Activated CD8-positive, alpha-beta T cell treated with anti-CD3 and anti-CD28 coated beads for 36 hours (primary cell): Measurements from ENCODE around the gene CNPY4. TPM values are rescaled to one million over a fixed set of nuclear protein-coding genes. Genes with fewer than 3 reads are reported as not detected.

Experiments used
- ATAC-seq: fragments of 200-7000 bp; cut with Tn5 transposase; one replicate; pipeline ENCODE4 v1.10.0; 2021; ENCODE audit warnings: mild to moderate bottlenecking, moderate library complexity
- CTCF ChIA-PET: fragments of 350-600 bp; sonication (Branson Sonifier 250); formaldehyde crosslinking; loops from one replicate; lab custom pipeline; 2021; ENCODE audit warnings: antibody characterized with exemption; lab: Charles Lee
- POLR2A ChIA-PET: fragments of 350-600 bp; sonication (Branson Sonifier 250); formaldehyde crosslinking; loops from one replicate; lab custom pipeline; 2021; ENCODE audit warnings: antibody characterized with exemption; lab: Charles Lee
- DNase-seq: peaks from one replicate; pipeline ENCODE4 v3.0.0-alpha.2; 2020
- H3K27ac Mint-ChIP-seq: one replicate; pipeline ENCODE4 v1.8.0; 2021; ENCODE audit warnings: mild to moderate bottlenecking, mixed read lengths
- H3K27me3 Mint-ChIP-seq: one replicate; pipeline ENCODE4 v1.8.0; 2021; ENCODE audit warnings: mixed read lengths
- H3K36me3 Mint-ChIP-seq: one replicate; pipeline ENCODE4 v1.8.0; 2021; ENCODE audit warnings: low read depth, mixed read lengths
- H3K4me1 Mint-ChIP-seq: one replicate; pipeline ENCODE4 v1.8.0; 2021; ENCODE audit warnings: low read depth, mixed read lengths
- H3K4me3 Mint-ChIP-seq: one replicate; pipeline ENCODE4 v1.8.0; 2021; ENCODE audit warnings: mild to moderate bottlenecking, moderate library complexity, mixed read lengths
- H3K9me3 Mint-ChIP-seq: one replicate; pipeline ENCODE4 v1.8.0; 2021; ENCODE audit warnings: mixed read lengths
- intact Hi-C: fragments of 100-400 bp; cut with micrococcal nuclease; formaldehyde crosslinking; loops from one replicate; pipeline ENCODE4 v1.10.0; 2022
- microRNA-seq: library from miRNA; unstranded; fragments of <30 nt; microRNA quantifications from one replicate; pipeline ENCODE4 v1.2.0, GENCODE V29; 2022; ENCODE audit warnings: borderline microRNAs expressed, borderline replicate concordance
- total RNA-seq, 2 experiments: library from RNA; stranded (reverse); gene quantifications; one replicate each; pipeline ENCODE4 v1.2.3, GENCODE V29; 2021
- TF ChIP-seq, protein P1 (sequence below): fragments of 200-600 bp; IDR thresholded peaks from one replicate; pipeline ENCODE4 v1.8.0; 2022; ENCODE audit warnings: antibody characterized with exemption, mild to moderate bottlenecking

CNPY4 gene
- total RNA-seq, 2 experiments from 2014 or later = 9.8 to 10.4 TPM

DNA sequence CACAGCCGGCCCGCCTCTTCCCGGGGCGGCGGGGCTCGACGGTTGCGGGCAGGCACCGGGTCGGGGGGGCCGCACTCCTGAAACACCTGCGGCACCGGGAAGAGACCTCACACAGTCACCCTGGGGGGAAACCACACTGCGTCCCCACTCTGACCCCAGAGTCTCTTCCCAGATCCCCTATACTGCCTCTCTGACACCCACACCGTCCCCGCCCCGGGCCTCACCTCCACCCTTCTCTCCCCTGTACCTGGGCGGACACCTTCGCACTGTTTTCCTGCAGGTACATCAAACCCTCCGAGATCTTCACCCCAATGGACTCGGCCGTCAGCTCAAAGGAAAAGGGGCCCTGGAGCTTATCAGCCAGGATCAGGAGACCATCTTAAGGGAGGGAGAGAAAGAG, 52.4 kb downstream of the CNPY4 start:
- H3K9me3 Mint-ChIP-seq = no peaks in the 10 kb centered on the region
- DNase-seq (no peak), ATAC-seq (no peak)
- intact Hi-C loops = no loop called here
- CTCF ChIA-PET = interaction anchor here (0.8 to 1.8 kb wide), 5 partner anchors 17 to 45 kb away, joined by 3 to 5 read pairs (median 4); no protein-coding TSS in a partner anchor
- TF ChIP-seq, protein P1, sequence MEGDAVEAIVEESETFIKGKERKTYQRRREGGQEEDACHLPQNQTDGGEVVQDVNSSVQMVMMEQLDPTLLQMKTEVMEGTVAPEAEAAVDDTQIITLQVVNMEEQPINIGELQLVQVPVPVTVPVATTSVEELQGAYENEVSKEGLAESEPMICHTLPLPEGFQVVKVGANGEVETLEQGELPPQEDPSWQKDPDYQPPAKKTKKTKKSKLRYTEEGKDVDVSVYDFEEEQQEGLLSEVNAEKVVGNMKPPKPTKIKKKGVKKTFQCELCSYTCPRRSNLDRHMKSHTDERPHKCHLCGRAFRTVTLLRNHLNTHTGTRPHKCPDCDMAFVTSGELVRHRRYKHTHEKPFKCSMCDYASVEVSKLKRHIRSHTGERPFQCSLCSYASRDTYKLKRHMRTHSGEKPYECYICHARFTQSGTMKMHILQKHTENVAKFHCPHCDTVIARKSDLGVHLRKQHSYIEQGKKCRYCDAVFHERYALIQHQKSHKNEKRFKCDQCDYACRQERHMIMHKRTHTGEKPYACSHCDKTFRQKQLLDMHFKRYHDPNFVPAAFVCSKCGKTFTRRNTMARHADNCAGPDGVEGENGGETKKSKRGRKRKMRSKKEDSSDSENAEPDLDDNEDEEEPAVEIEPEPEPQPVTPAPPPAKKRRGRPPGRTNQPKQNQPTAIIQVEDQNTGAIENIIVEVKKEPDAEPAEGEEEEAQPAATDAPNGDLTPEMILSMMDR = no peak
- POLR2A ChIA-PET = no interaction called here
- peaks cover 53% of the 10 kb centered on the region for H3K4me1 Mint-ChIP-seq
- no peaks in the 10 kb centered on the region for H3K36me3 Mint-ChIP-seq
- H3K27me3 Mint-ChIP-seq = peaks cover 10% of the 10 kb centered on the region
- H3K27ac Mint-ChIP-seq = no peak overlapping the region
- peak overlapping the region; percentile 51 for H3K4me3 Mint-ChIP-seq

- ATAC-seq (no peak), DNase-seq (no peak)
- Mint-ChIP-seq H3K36me3 (no peaks in the 10 kb centered on the region), H3K27ac (no peak overlapping the region), H3K27me3 (peaks cover 6% of the 10 kb centered on the region), H3K4me3 (no peak overlapping the region), H3K9me3 (peaks cover 1% of the 10 kb centered on the region), H3K4me1 (peaks cover 34% of the 10 kb centered on the region)
- intact Hi-C loops = no loop called here
- ChIA-PET CTCF (no interaction called here), POLR2A (no interaction called here)
- TF ChIP-seq, protein P1 = no peak
Observed at GRCh38 chr7:100173806-100174495, 54.5 kb downstream of the CNPY4 start.

GRCh38 chr7:100174582-100174981, 55.1 kb downstream of the CNPY4 start:
- no peak for DNase-seq
- TF ChIP-seq, protein P1 = no peak
- H3K4me3 Mint-ChIP-seq = no peak overlapping the region
- H3K36me3 Mint-ChIP-seq = no peaks in the 10 kb centered on the region
- H3K27ac Mint-ChIP-seq = no peak overlapping the region
- intact Hi-C loops = no loop called here
- peaks cover 1% of the 10 kb centered on the region for H3K9me3 Mint-ChIP-seq
- H3K27me3 Mint-ChIP-seq = peaks cover 6% of the 10 kb centered on the region
- peaks cover 28% of the 10 kb centered on the region for H3K4me1 Mint-ChIP-seq
- no peak for ATAC-seq
- ChIA-PET POLR2A (interaction anchor here (4.1 kb wide), 1 partner anchor 8 kb away, joined by 18 read pairs; no protein-coding TSS in a partner anchor), CTCF (no interaction called here)

Small RNAs within 50 kb of the gene (microRNA-seq; reads per million reads assigned to microRNA genes)
- gene MIR106B = 5,318 reads per million, percentile 94 among the genes with 10 or more reads in this experiment
- gene MIR25 = 460 reads per million, percentile 84 among the genes with 10 or more reads in this experiment
- gene MIR4658 = not detected
- 10,527 reads per million, percentile 97 among the genes with 10 or more reads in this experiment for gene MIR93

Other genes with a start within 250 kb of the CNPY4 start
- not detected for gene OR2AE1, start 242.6 kb upstream of the CNPY4 start, total RNA-seq
- 10 to 100 TPM; 22.2 to 22.3 TPM for gene TRIM4, start 200.1 kb upstream of the CNPY4 start, total RNA-seq
- under 1 TPM; 0.41 to 0.47 TPM for gene GJC3, start 190.0 kb upstream of the CNPY4 start, total RNA-seq
- not detected for gene AZGP1, start 143.6 kb upstream of the CNPY4 start, total RNA-seq
- 10 to 100 TPM; 41.9 to 47.3 TPM for gene ZKSCAN1, start 104.0 kb upstream of the CNPY4 start, total RNA-seq
- gene ZSCAN21, start 69.9 kb upstream of the CNPY4 start, total RNA-seq = 1 to 10 TPM; 6.3 to 6.9 TPM
- 10 to 100 TPM; 16.4 to 18.9 TPM for gene ZNF3, start 37.9 kb upstream of the CNPY4 start, total RNA-seq
- gene COPS6, start 30.7 kb upstream of the CNPY4 start, total RNA-seq = 10 to 100 TPM; 81.3 to 86.3 TPM
- 100 to 1,000 TPM; 456 to 476 TPM for gene MCM7, start 18.2 kb upstream of the CNPY4 start, total RNA-seq
- 10 to 100 TPM in 1 of 2 experiments, 1 to 10 TPM in 1; 9.8 to 10.9 TPM for gene AP4M1, start 18.0 kb upstream of the CNPY4 start, total RNA-seq
- gene TAF6, start 276 bp upstream of the CNPY4 start, total RNA-seq = 10 to 100 TPM; 48.6 to 55.3 TPM
- gene MBLAC1, start 7.3 kb downstream of the CNPY4 start, total RNA-seq = 1 to 10 TPM; 1.9 to 2.1 TPM
- gene LAMTOR4, start 29.3 kb downstream of the CNPY4 start, total RNA-seq = 100 to 1,000 TPM; 108 to 116 TPM
- gene TRAPPC14, start 39.1 kb downstream of the CNPY4 start, total RNA-seq = 10 to 100 TPM; 15.7 to 17.4 TPM
- gene GAL3ST4, start 49.0 kb downstream of the CNPY4 start, total RNA-seq = 1 to 10 TPM; 2.4 to 2.7 TPM
- gene GPC2, start 57.7 kb downstream of the CNPY4 start, total RNA-seq = 1 to 10 TPM; 3.7 to 4.3 TPM
- gene STAG3, start 58.3 kb downstream of the CNPY4 start, total RNA-seq = 10 to 100 TPM; 13.2 to 15.8 TPM
- gene PVRIG, start 100.3 kb downstream of the CNPY4 start, total RNA-seq = 10 to 100 TPM; 29.8 to 30.2 TPM
- not detected for gene SPDYE3, start 188.1 kb downstream of the CNPY4 start, total RNA-seq
- gene PILRB, start 238.5 kb downstream of the CNPY4 start, total RNA-seq = 10 to 100 TPM; 43.7 to 46.8 TPM